Tibial nerve (tissue), 4 donors: ENCODE measurements around the gene MYLIP. TPM values are rescaled to one million over a fixed set of nuclear protein-coding genes. Genes with fewer than 3 reads are reported as not detected.

Experiments used
- DNase-seq, 2 donors: peaks; one replicate each; pipeline ENCODE4 v3.0.0-alpha.2; 2019; ENCODE audit warnings: low spot score in 2 of 2
- H3K27ac ChIP-seq, 4 donors: fragments of 200-600 bp; sonication (generic) in 3 of 4; one replicate each; pipeline ENCODE4 v1.5.1; 2017 to 2019; ENCODE audit warnings: mild to moderate bottlenecking in 1 of 4
- H3K27me3 ChIP-seq, 2 donors: fragments of 200-600 bp; sonication (generic) in 1 of 2; one replicate each; pipeline versions ENCODE4 v1.5.1 to v1.6.0; 2017 to 2019
- H3K36me3 ChIP-seq, 3 donors: fragments of 200-600 bp; sonication (generic); one replicate each; pipeline ENCODE4 v1.5.1; 2018 to 2019
- H3K4me1 ChIP-seq, 4 donors: fragments of 200-600 bp; sonication (generic) in 3 of 4; one replicate each; pipeline ENCODE4 v1.5.1; 2017 to 2019
- H3K4me3 ChIP-seq, 4 donors: fragments of 200-600 bp; sonication (generic) in 3 of 4; one replicate each; pipeline ENCODE4 v1.5.1; 2017 to 2019; ENCODE audit warnings: mild to moderate bottlenecking in 1 of 4, moderate library complexity in 1 of 4
- H3K9me3 ChIP-seq, 4 donors: fragments of 200-600 bp; sonication (generic) in 3 of 4; one replicate each; pipeline ENCODE4 v1.5.1; 2017 to 2019
- EP300 ChIP-seq, 2 donors: sonication (generic); formaldehyde crosslinking; IDR thresholded peaks; one replicate each; pipeline ENCODE4 v1.6.1; 2017; ENCODE audit warnings: antibody characterized with exemption in 2 of 2, mild to moderate bottlenecking in 1 of 2
- POLR2A ChIP-seq, 2 donors: fragments of 450-650 bp; IDR thresholded peaks; one replicate each; pipeline ENCODE4 v1.6.1; 2017; ENCODE audit warnings: antibody characterized with exemption in 2 of 2, mild to moderate bottlenecking in 2 of 2, moderate library complexity in 2 of 2
- WGBS, 2 donors: methylation state at CpG; one replicate each; pipeline ENCODE4 v1.1.5; 2018; 5-methylcytosine and 5-hydroxymethylcytosine counted together
- total RNA-seq, 4 donors: library from RNA; depleted of rRNA; stranded (reverse); fragments of >200 nt; gene quantifications; one replicate each; pipeline ENCODE4 v1.1.0, GENCODE V29; 2016
- TF ChIP-seq, protein P1 (sequence below), 5 experiments: fragments of 200-600 bp in 3 of 5; fragments of 450-650 bp in 2 of 5; sonication (generic) in 3 of 5; IDR thresholded peaks; one replicate each; pipeline ENCODE4 v1.5.1; 2016 to 2019; ENCODE audit warnings: antibody characterized with exemption in 5 of 5, mild to moderate bottlenecking in 3 of 5, moderate library complexity in 2 of 5

MYLIP gene
- total RNA-seq, 4 donors from 2014 or later = 23.4 to 43.3 (median 29.7) TPM

DNA sequence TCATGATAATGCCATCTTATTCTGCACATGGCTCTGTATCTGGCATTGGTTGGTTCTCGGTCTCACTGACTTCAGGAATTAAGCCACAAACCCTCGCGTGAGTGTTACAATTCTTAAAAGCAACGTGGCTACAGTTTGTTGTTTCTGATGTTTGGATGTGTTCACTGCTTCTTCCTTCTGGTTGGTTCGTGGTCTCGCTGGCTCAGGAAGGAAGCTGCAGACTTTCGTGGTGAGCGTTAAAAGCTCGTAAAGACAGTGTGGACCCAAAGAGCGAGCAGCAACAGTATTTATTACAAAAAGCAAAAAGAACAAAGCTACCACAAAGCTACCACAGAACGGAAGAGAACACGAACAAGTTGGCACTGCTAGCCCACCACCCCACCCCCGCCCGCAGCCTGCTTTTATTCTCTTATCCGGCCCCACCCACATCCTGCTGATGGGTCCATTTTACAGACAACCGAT, 51.1 kb downstream of the MYLIP start:
- WGBS, 2 donors = 77 to 80% methylated on average over 16 of the region's 16 CpGs
- no peaks in the 10 kb centered on the region for H3K9me3 ChIP-seq
- peaks cover 0 to 9% (median 0%) of the 10 kb centered on the region in 4 donors for H3K4me1 ChIP-seq
- DNase-seq = no peak
- TF ChIP-seq POLR2A (IDR thresholded peaks at IDR 0.05) (no peak), EP300 (IDR thresholded peaks at IDR 0.05) (no peak)
- TF ChIP-seq, protein P1, sequence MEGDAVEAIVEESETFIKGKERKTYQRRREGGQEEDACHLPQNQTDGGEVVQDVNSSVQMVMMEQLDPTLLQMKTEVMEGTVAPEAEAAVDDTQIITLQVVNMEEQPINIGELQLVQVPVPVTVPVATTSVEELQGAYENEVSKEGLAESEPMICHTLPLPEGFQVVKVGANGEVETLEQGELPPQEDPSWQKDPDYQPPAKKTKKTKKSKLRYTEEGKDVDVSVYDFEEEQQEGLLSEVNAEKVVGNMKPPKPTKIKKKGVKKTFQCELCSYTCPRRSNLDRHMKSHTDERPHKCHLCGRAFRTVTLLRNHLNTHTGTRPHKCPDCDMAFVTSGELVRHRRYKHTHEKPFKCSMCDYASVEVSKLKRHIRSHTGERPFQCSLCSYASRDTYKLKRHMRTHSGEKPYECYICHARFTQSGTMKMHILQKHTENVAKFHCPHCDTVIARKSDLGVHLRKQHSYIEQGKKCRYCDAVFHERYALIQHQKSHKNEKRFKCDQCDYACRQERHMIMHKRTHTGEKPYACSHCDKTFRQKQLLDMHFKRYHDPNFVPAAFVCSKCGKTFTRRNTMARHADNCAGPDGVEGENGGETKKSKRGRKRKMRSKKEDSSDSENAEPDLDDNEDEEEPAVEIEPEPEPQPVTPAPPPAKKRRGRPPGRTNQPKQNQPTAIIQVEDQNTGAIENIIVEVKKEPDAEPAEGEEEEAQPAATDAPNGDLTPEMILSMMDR (IDR thresholded peaks at IDR 0.05) = no peak
- H3K27me3 ChIP-seq = no peaks in the 10 kb centered on the region
- no peaks in the 10 kb centered on the region for H3K36me3 ChIP-seq
- no peak overlapping the region for H3K27ac ChIP-seq
- no peak overlapping the region for H3K4me3 ChIP-seq

DNA sequence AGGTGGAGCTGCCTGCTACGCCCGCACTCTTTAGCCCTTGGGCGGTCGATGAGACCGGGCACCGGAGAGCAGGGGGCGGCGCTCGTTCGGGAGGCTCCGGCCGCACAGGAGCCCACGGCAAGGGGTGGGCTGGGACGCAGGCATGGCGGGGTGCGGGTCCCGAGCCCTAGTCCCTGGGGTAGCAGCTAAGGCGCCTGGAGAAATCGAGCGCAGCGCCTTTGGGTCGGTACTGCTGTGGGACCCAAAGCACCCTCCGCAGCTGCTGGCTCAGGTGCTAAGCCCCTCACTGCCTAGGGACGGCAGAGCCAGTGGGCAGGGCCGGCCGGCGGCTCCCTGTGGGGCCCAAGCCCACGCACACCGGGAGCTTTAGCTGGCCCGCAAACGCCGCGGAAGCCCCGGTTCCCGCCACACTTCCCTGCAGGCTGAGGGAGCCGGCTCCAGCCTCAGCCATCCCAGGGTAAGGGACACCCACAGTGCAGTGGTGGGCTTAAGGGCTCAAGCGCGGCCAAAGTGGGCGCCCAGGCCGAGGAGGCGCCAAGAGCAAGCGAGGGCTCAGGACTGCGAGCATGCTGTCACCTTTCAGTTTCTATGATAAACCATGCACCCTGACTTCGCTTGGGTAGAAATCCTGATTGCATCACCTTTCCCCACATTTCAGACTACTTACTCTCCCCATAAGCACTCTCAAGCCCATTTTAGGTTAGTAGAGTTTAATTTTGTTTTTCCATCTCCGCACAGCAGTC, 52.0 kb downstream of the MYLIP start:
- H3K9me3 ChIP-seq = no peaks in the 10 kb centered on the region
- WGBS, 2 donors = 82 to 95% methylated on average over 21 to 34 of the region's 45 CpGs

DNA sequence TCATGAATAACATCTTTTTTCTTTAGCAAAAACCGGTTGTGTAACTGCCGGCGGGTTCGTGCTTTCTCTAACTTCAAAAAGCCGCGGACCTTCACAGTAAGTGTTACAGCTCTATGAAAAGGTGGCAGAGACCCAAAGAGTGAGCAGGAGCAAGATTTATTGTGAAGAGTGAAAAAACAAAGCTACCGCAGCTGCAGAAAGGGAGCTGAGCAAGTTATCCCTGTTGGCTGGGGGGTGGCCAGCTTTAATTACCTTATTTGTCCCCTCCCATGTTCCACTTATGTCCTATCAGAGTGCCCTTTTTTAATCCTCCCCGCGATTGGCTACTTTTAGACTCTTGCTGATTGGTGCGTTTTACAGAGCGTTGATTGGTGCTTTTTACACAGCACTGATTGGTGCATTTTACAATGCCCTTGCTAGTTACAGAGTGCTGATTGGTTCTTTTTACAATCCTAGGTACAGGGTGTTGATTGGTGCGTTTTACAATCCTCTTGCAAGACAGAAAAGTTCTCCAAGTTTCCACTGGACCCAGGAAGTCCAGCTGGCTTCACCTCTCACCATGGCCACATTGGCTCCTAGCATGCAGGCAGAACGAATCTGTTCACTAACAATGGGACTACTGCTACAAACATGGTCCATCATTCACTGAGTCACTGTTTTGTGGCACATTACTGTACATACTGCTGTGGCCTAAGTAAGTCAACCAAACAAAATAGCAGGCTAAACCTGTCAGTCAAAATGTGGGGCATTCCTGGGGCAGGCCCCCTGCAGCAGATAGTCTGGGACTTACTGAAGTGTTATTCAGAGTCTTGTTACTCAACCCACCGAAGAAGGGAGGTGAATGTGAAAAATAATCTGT, 52.8 kb downstream of the MYLIP start:
- Histone ChIP-seq H3K27ac (no peak overlapping the region), H3K4me1 (peaks cover 0 to 9% (median 0%) of the 10 kb centered on the region in 4 donors), H3K4me3 (no peak overlapping the region), H3K36me3 (no peaks in the 10 kb centered on the region), H3K27me3 (no peaks in the 10 kb centered on the region), H3K9me3 (no peaks in the 10 kb centered on the region)
- TF ChIP-seq, protein P1 (IDR thresholded peaks at IDR 0.05) = no peak
- TF ChIP-seq POLR2A (IDR thresholded peaks at IDR 0.05) (no peak), EP300 (IDR thresholded peaks at IDR 0.05) (no peak)
- no peak for DNase-seq
- 91 to 93% methylated on average over 14 of the region's 14 CpGs for WGBS, 2 donors

More for the DNA sequence above, 52.0 kb downstream of the MYLIP start:
- no peak for DNase-seq
- H3K27me3 ChIP-seq = no peaks in the 10 kb centered on the region
- no peak overlapping the region for H3K4me3 ChIP-seq
- H3K36me3 ChIP-seq = no peaks in the 10 kb centered on the region
- no peak overlapping the region for H3K27ac ChIP-seq
- peaks cover 0 to 9% (median 0%) of the 10 kb centered on the region in 4 donors for H3K4me1 ChIP-seq
- TF ChIP-seq EP300 (IDR thresholded peaks at IDR 0.05) (no peak), POLR2A (IDR thresholded peaks at IDR 0.05) (no peak)
- TF ChIP-seq, protein P1 (IDR thresholded peaks at IDR 0.05) = no peak

DNA sequence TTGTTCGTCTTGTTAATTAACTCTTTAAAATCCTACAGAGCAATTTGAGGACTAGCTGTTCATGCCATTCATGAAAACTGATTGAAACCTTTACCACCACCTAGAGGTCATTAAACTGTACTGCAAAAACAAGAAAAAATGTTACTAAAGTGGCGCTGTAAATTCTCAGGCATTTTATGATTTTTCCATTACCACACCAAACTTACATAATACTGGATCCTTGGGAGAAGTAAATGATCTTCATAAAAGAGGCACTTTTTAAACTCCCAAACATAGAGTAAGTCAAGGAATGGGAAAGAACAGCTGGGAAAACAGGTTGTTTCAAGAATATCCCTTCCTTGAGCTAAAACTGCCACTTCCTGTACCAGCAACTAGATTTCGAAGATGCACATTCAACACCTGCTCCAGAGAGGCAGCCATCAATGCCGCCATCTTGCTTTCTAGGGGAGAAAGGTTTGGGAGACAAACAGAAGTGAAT, 54.3 kb downstream of the MYLIP start:
- WGBS, 2 donors = 25 to 36% methylated on average over 4 of the region's 4 CpGs
- H3K27ac ChIP-seq = no peak overlapping the region

More for the DNA sequence above, 54.3 kb downstream of the MYLIP start:
- Histone ChIP-seq H3K9me3 (no peaks in the 10 kb centered on the region), H3K4me1 (peaks cover 0 to 9% (median 0%) of the 10 kb centered on the region in 4 donors), H3K27me3 (no peaks in the 10 kb centered on the region), H3K4me3 (no peak overlapping the region), H3K36me3 (no peaks in the 10 kb centered on the region)
- no peak for DNase-seq
- TF ChIP-seq, protein P1 (IDR thresholded peaks at IDR 0.05) = peak; percentile 69 to 81 (median 76)
- TF ChIP-seq POLR2A (IDR thresholded peaks at IDR 0.05) (no peak), EP300 (IDR thresholded peaks at IDR 0.05) (peak in 1 of 2 donors; percentile 39)
